ENCODE measurements around the gene SOCS1. TPM values are rescaled to one million over a fixed set of nuclear protein-coding genes. Genes with fewer than 3 reads are reported as not detected.

SOCS1 gene
- total RNA-seq, result 2.5 and 4.4 TPM in 2 replicates

GRCh38 chr16:11255737-11256660 is at the start of gene SOCS1:
TSS of gene SOCS1 (minus strand) at chr16:11256204. CDS start at chr16:11255478, 726 bp downstream.

GRCh38 chr16:11280616-11281522 is 24.9 kb upstream of the SOCS1 start, which contains the start of gene PRM1:
TSS of gene PRM1 (minus strand) at chr16:11281330. CDS start at chr16:11281238, 92 bp downstream.

GRCh38 chr16:11276143-11276895 is 20.3 kb upstream of the SOCS1 start, which contains the start of gene PRM2:
TSS of gene PRM2 (minus strand) at chr16:11276480. CDS start at chr16:11276370, 110 bp downstream.

GRCh38 chr16:11272921-11273720 is 17.1 kb upstream of the SOCS1 start, which contains the start of gene PRM3:
TSS of gene PRM3 (minus strand) at chr16:11273629. CDS start at chr16:11273595, 34 bp downstream.

GRCh38 chr16:11268921-11269375 is 12.9 kb upstream of the SOCS1 start, which contains the start of gene TNP2:
TSS of gene TNP2 (minus strand) at chr16:11269325. CDS start at chr16:11269262, 63 bp downstream.

Other genes starting within 250 kb of the SOCS1 start
- gene TNP2, start 13.1 kb upstream of the SOCS1 start, total RNA-seq, result not detected in 2 replicates
- not detected in 2 replicates for gene PRM3, start 17.4 kb upstream of the SOCS1 start, total RNA-seq
- not detected in 2 replicates for gene PRM2, start 20.3 kb upstream of the SOCS1 start, total RNA-seq
- gene PRM1, start 25.1 kb upstream of the SOCS1 start, total RNA-seq, result not detected in 2 replicates
- gene RMI2, start 89.3 kb upstream of the SOCS1 start, total RNA-seq, result 11.7 and 17.4 TPM in 2 replicates

All from hair follicular keratinocyte (primary cell).